ENCODE results near the gene CWC22.

Gene CWC22

DNA sequence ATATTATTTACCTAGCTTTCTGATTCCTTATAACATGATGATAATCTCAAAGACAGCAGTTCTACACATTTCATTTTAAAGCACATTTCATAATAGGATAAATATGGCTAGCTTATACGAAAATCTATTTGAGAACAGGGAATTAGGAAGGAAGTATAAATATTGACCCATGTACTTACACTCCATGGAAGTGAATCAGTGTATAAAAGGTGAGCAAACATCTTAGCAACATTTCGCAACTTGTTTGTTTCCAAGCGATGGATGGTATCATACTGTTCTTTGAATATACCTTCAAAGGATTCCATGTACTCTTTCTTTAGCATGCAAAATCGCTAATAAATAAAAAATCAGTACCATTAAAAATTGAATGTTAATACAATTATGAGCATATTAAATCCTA is 53.1 kb downstream of the CWC22 start:
- TF ChIP-seq Cebpa-rat (IDR thresholded peaks at IDR 0.05): no peak
- H3K36me3 ChIP-seq: peaks cover 71% of the 10 kb centered on the region
- H3K27me3 ChIP-seq: no peaks in the 10 kb centered on the region

DNA sequence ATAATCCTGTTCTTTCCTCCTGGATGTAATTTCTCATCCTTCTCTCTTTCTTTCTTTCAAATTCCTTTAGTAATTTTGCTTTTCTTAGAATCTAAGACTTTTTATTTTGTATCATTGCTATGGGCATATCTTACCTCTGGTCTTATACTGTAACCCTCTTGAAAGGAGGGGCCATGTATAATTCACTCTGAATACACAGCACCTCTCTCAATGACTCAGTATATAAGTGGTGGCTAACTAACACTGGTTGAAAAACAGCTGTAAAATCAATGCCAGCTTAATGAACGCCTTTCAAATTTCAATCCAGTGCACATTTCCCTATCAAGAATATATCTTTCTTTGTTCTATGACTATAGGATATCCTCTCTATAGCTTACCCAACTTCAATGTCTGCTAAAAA is 53.7 kb downstream of the CWC22 start:
- H3K4me3 ChIP-seq: no peak overlapping the region
- no peak overlapping the region for H3K27ac ChIP-seq
- no peak overlapping the region for H3K9ac ChIP-seq
- no peaks in the 10 kb centered on the region for H3K9me3 ChIP-seq
- peaks cover 72% of the 10 kb centered on the region for H3K36me3 ChIP-seq
- TF ChIP-seq Cebpa-rat (IDR thresholded peaks at IDR 0.05): no peak
- H3K4me1 ChIP-seq: no peaks in the 10 kb centered on the region
- no peaks in the 10 kb centered on the region for H4K20me1 ChIP-seq
- no peaks in the 10 kb centered on the region for H3K27me3 ChIP-seq
- no peak overlapping the region for H3K4me2 ChIP-seq

More for the DNA sequence above, 53.1 kb downstream of the CWC22 start:
- H4K20me1 ChIP-seq: no peaks in the 10 kb centered on the region
- no peak overlapping the region for H3K27ac ChIP-seq
- no peak overlapping the region for H3K4me3 ChIP-seq
- no peak overlapping the region for H3K4me2 ChIP-seq
- no peaks in the 10 kb centered on the region for H3K9me3 ChIP-seq
- H3K4me1 ChIP-seq: no peaks in the 10 kb centered on the region
- no peak overlapping the region for H3K9ac ChIP-seq

DNA sequence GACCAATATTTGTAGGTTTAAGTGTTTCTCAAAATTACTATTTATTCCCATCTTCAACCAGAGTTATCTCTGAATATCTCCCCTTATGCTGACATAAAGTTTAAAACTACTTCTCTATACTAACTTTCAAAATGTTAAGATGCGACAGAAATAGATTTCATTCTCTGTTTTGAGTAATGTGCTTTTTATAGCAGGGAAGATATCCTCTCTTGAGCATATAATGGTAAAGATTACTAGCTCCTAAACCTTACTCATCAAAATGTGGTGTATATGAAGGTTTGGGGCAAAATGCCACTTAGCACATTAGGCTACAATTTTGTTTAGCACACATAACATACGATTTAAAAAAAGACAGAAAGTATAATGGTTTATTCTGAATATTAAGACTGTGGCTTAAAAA is 54.4 kb downstream of the CWC22 start:
- H3K27me3 ChIP-seq: no peaks in the 10 kb centered on the region
- no peak for TF ChIP-seq Cebpa-rat (IDR thresholded peaks at IDR 0.05)
- H3K27ac ChIP-seq: no peak overlapping the region
- H3K36me3 ChIP-seq: peaks cover 71% of the 10 kb centered on the region
- no peak overlapping the region for H3K4me3 ChIP-seq
- H3K4me1 ChIP-seq: no peaks in the 10 kb centered on the region
- H4K20me1 ChIP-seq: no peaks in the 10 kb centered on the region
- no peak overlapping the region for H3K9ac ChIP-seq
- no peaks in the 10 kb centered on the region for H3K9me3 ChIP-seq
- no peak overlapping the region for H3K4me2 ChIP-seq

DNA sequence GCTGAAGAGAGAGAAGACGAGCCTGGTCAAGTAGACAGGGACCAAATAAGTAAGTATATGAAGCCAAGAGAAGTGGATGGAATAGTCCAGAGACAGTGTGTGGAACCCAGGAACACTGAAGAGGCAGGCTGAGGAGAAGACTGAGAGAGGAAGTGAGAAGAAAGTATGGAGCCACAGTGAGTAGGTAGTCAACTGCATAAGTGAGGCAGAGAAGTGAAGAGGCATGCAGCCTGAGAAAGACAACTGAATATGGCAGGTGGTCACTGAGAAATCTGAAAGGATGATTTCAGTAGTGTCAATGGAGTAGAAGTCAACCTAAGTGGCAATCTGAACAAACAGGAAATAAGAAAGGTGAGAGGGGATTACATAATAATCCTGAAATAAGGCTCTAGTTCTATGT is 55.4 kb downstream of the CWC22 start:
- H3K27me3 ChIP-seq: no peaks in the 10 kb centered on the region
- H3K27ac ChIP-seq: no peak overlapping the region
- peaks cover 76% of the 10 kb centered on the region for H3K36me3 ChIP-seq
- no peak overlapping the region for H3K4me3 ChIP-seq
- H3K4me2 ChIP-seq: no peak overlapping the region
- H3K9ac ChIP-seq: no peak overlapping the region
- no peak for TF ChIP-seq Cebpa-rat (IDR thresholded peaks at IDR 0.05)
- H3K4me1 ChIP-seq: no peaks in the 10 kb centered on the region
- no peaks in the 10 kb centered on the region for H3K9me3 ChIP-seq
- H4K20me1 ChIP-seq: no peaks in the 10 kb centered on the region

DNA sequence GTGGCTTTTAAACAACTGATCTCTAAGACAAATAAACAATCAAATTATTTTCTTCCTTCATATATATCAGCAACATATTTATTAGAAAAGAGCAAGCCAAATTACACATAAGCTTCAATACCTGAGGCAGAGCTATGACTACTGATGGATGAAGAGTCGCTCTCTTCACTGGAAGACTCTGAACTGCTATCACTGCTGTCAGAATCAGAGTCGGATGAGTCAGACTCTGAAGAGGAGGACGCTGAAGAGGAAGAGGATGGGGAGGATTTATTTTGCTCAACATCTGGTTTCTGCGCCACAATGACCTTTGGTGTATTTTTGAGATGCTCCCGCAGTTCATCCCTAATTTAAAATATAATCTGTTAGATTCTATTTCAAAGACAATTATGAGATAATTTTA is 56.7 kb downstream of the CWC22 start:
- Histone ChIP-seq H4K20me1 (no peaks in the 10 kb centered on the region), H3K36me3 (peaks cover 86% of the 10 kb centered on the region), H3K4me1 (no peaks in the 10 kb centered on the region), H3K27ac (no peak overlapping the region), H3K9ac (no peak overlapping the region), H3K4me2 (no peak overlapping the region), H3K4me3 (no peak overlapping the region), H3K27me3 (no peaks in the 10 kb centered on the region), H3K9me3 (no peaks in the 10 kb centered on the region)
- no peak for TF ChIP-seq Cebpa-rat (IDR thresholded peaks at IDR 0.05)

DNA sequence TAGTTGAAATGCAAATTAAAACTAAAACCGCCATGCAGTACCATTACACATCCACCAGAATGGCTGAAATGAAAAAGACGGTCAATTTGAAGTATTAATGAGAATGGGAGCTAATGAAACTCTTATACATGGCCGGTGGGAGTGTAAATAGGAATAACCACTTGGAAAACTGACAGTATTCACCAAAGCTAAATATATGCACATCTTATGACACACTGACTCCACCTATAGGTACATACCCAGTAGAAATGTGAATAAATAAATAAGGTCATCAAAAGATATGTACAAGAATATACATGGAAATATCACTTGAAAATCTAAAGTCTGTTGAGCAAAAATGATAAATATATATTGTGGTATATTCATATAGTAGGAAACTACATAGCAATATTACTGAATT is 57.7 kb downstream of the CWC22 start:
- H3K27me3 ChIP-seq: no peaks in the 10 kb centered on the region
- peaks cover 88% of the 10 kb centered on the region for H3K36me3 ChIP-seq
- H3K27ac ChIP-seq: no peak overlapping the region
- H4K20me1 ChIP-seq: no peaks in the 10 kb centered on the region
- H3K9me3 ChIP-seq: no peaks in the 10 kb centered on the region
- no peak for TF ChIP-seq Cebpa-rat (IDR thresholded peaks at IDR 0.05)
- no peak overlapping the region for H3K4me2 ChIP-seq
- H3K4me3 ChIP-seq: no peak overlapping the region
- no peak overlapping the region for H3K9ac ChIP-seq
- H3K4me1 ChIP-seq: no peaks in the 10 kb centered on the region

DNA sequence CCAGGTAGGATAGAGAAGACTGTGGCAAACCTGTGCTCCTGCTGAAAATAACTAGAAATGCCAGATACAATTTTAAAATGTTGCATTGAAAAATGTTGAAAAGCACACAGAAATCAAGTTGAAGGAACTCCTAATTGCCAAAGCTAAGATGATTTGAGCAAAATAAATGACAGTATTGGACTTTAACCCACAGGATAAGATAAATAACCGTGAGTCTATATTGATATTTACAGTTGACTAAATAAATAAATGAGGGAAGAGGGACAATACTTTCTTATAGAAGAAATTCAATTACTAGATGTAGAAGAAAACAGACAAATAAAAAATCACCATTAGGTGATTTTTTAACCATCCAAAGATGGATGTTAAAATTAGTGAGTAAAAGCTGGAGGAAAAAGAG is 59.0 kb downstream of the CWC22 start:
- Histone ChIP-seq H3K9me3 (no peaks in the 10 kb centered on the region), H4K20me1 (no peaks in the 10 kb centered on the region), H3K4me2 (no peak overlapping the region), H3K4me1 (no peaks in the 10 kb centered on the region), H3K9ac (no peak overlapping the region), H3K27me3 (no peaks in the 10 kb centered on the region), H3K27ac (no peak overlapping the region), H3K4me3 (no peak overlapping the region), H3K36me3 (peaks cover 77% of the 10 kb centered on the region)
- no peak for TF ChIP-seq Cebpa-rat (IDR thresholded peaks at IDR 0.05)

DNA sequence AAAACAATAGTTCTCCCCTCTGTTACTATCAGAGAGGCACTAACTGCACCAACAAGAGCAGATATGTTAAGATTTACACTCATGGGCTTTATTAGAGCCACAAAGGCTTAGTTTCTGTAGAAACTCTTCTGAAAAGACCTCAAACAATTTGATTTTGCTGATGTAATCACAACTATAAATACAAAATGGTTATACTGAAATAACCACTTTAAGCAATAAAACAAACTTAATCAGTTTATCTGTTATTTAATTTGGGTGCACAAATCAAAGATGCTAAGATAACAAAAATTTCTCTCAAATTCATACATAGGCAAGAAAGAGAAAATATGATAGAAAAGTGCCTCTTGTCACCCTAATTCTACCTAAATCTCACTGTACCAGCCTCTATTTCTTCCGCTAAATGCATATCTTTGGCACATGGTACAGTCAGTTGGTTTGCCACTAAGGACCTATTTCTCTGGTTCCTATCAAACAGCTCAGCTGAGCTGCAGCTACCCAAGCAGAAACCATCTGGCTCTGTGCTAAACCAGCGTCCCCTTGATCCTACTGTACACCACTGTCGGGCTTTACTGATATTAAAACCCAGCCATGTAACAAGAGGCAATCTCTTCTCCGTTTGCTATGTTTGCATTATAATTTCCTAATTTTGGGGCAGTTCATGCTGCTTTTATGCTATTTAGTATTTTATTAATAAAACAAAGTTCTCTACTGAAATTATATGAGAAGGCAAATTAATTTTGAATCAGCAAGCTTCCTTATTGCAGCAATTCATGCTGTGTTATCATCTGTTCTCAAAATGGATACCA is 60.1 kb downstream of the CWC22 start:
- H3K9me3 ChIP-seq: no peaks in the 10 kb centered on the region
- no peak overlapping the region for H3K9ac ChIP-seq
- H3K27ac ChIP-seq: no peak overlapping the region
- H3K27me3 ChIP-seq: no peaks in the 10 kb centered on the region
- H3K36me3 ChIP-seq: peaks cover 68% of the 10 kb centered on the region
- no peaks in the 10 kb centered on the region for H3K4me1 ChIP-seq
- no peaks in the 10 kb centered on the region for H4K20me1 ChIP-seq
- no peak overlapping the region for H3K4me3 ChIP-seq
- H3K4me2 ChIP-seq: no peak overlapping the region
- no peak for TF ChIP-seq Cebpa-rat (IDR thresholded peaks at IDR 0.05)

DNA sequence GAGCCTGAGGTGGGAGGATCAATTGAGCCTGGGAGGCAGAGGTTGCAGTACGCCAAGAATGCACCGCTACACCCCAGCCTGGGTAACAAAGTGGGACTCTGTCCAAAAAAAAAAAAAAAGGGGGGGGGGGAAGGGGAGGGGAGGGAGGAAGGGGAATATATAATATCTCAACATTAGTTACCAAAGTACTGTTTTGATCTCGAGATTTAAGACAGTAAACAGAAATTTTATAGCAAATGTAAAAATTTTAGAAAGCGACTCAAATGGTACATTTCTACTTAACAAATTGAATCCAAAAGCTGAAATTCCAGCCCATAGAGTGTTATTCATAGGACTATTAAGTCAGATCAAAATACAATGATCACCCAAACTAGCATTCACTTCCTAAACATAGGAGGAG is 60.8 kb downstream of the CWC22 start:
- H3K27me3 ChIP-seq: no peaks in the 10 kb centered on the region
- no peak overlapping the region for H3K27ac ChIP-seq
- no peak overlapping the region for H3K4me2 ChIP-seq
- H3K4me1 ChIP-seq: no peaks in the 10 kb centered on the region
- no peak for TF ChIP-seq Cebpa-rat (IDR thresholded peaks at IDR 0.05)
- H4K20me1 ChIP-seq: no peaks in the 10 kb centered on the region
- peaks cover 62% of the 10 kb centered on the region for H3K36me3 ChIP-seq
- no peak overlapping the region for H3K4me3 ChIP-seq
- H3K9ac ChIP-seq: no peak overlapping the region
- no peaks in the 10 kb centered on the region for H3K9me3 ChIP-seq

DNA sequence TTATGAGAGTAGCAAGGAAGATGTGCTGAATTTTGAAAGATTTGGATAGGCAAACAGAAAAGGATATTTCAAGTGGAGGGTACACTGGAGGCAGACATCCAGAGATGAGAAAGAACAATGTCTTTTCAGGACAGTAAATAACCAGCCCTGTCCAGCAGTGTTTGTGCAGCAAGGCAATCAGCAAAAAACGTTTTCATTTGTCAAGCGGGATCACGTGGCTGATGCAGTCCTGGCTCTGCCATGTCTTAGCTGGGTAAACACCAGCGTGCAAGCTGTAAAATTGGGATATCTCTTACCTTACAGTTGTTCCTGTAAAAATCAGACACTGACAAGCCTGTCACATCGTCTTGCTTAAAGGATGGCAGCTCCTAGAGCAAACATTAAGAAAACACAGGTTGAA is 67.8 kb downstream of the CWC22 start:
- Histone ChIP-seq H3K9ac (no peak overlapping the region), H3K4me3 (no peak overlapping the region), H3K36me3 (no peaks in the 10 kb centered on the region), H3K4me1 (no peaks in the 10 kb centered on the region), H3K27ac (no peak overlapping the region), H3K4me2 (no peak overlapping the region), H3K27me3 (no peaks in the 10 kb centered on the region), H4K20me1 (no peaks in the 10 kb centered on the region), H3K9me3 (no peaks in the 10 kb centered on the region)
- TF ChIP-seq Cebpa-rat (IDR thresholded peaks at IDR 0.05): no peak

DNA sequence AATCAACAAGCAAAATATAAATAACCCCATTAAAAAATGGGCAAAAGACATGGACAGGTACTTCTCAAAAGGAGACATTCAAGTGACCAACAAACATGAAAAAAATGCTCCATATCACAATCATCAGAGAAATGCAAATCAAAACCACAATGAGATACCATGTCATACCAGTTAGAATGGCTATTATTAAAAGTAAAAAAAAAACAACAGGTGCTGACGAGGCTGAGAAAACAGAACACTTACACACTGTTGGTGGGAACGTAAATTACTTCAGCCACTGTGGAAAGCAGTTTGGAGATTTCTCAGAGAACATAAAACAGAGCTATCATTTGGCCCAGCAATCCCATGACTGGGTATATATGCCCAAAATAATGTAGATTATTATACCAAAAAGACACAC is 69.1 kb downstream of the CWC22 start:
- Histone ChIP-seq H3K9me3 (no peaks in the 10 kb centered on the region), H3K4me1 (no peaks in the 10 kb centered on the region), H3K4me2 (no peak overlapping the region), H3K4me3 (no peak overlapping the region), H3K36me3 (no peaks in the 10 kb centered on the region), H4K20me1 (no peaks in the 10 kb centered on the region), H3K9ac (no peak overlapping the region), H3K27ac (no peak overlapping the region), H3K27me3 (no peaks in the 10 kb centered on the region)
- TF ChIP-seq Cebpa-rat (IDR thresholded peaks at IDR 0.05): no peak
